Measurements from ENCODE around the gene CDT1. TPM values are rescaled to one million over a fixed set of nuclear protein-coding genes. Genes with fewer than 3 reads are reported as not detected.

CDT1 gene
- polyA plus RNA-seq, 1 experiment, result 1.2 TPM

DNA sequence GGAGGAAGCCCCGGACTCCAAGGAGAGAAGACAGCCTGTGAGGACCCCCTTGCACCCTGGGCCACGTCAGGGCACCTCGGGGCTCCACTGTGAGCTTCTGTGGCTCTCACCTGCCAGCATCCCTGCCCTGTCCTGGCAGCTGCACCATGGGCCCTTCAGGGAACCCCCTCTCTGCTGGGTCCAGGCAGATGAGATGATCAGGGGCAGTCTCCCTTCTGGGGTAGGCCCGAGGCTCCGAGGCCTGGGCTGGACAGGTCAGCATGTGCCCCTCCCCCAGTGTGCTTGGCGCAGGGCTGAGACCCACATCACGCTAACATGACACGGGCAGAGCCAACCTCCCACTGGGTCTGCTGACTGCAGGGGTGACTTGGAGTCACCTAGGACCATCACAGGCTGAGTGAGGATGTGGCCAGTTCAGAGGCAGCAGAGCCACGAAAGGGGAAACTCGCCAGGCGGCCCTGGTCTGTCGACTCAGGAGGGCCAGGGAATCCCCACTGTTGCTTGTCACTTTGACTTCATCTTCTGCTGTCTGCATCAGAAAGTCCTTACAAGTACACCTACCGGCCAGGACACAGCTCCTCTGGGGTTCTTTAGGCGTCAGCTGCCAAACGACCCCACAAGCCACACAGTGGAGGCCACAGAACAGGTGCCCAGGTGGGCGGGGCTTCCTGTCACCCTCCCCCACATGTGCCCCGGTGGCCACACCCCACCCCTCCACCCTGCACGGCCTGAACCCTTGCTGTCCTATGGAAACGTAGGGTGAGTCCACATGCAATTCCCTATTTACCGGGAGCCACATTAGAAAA is 50.9 kb downstream of the CDT1 start:
- Histone ChIP-seq H3K4me3 (ENCODE audit: low read depth, low read length) (no peak overlapping the region), H3K27ac (ENCODE audit: low read depth, low read length) (no peak overlapping the region), H3K9me3 (ENCODE audit: control insufficient read depth, insufficient read depth, low read length) (no peaks in the 10 kb centered on the region; the same call in 1 of the 2 replicates), H3K27me3 (ENCODE audit: control insufficient read depth, insufficient read depth, low read length) (no peaks in the 10 kb centered on the region)
- TF ChIP-seq, protein P1, sequence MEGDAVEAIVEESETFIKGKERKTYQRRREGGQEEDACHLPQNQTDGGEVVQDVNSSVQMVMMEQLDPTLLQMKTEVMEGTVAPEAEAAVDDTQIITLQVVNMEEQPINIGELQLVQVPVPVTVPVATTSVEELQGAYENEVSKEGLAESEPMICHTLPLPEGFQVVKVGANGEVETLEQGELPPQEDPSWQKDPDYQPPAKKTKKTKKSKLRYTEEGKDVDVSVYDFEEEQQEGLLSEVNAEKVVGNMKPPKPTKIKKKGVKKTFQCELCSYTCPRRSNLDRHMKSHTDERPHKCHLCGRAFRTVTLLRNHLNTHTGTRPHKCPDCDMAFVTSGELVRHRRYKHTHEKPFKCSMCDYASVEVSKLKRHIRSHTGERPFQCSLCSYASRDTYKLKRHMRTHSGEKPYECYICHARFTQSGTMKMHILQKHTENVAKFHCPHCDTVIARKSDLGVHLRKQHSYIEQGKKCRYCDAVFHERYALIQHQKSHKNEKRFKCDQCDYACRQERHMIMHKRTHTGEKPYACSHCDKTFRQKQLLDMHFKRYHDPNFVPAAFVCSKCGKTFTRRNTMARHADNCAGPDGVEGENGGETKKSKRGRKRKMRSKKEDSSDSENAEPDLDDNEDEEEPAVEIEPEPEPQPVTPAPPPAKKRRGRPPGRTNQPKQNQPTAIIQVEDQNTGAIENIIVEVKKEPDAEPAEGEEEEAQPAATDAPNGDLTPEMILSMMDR (IDR thresholded peaks at IDR 0.05; ENCODE audit: low read depth, low read length), result no peak
- ChIA-PET POLR2A (interaction anchor here (0.6 kb wide), 1 partner anchor 406 kb away, joined by 3 read pairs; no protein-coding TSS in a partner anchor), CTCF (interaction anchor here (2.3 kb wide), 1 partner anchor 117 kb away, joined by 19 read pairs; no protein-coding TSS in a partner anchor)
- DNase-seq (ENCODE audit: low read depth, low spot score), result no peak

DNA sequence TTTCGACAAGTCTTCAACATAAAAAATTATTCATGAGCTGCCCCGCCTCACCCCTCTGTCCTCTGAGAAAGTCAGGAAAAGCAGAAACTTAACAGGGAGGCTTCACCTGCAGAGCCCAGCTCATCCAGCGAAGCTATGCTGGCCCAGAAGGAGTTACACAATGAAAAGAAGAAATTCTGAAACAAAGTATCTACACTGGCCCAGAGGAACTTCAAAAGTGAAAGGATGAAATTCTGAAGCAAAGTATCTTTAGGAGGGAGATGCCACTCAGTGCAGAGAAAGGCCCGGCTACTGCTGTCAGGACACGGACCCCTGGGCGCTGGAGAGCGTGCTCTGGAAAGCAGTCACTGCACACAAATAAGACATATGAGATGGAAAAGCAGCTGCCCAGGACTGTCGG is 51.6 kb downstream of the CDT1 start:
- no peak overlapping the region for H3K4me3 ChIP-seq (ENCODE audit: low read depth, low read length)
- CTCF ChIA-PET, result no interaction called here
- H3K9me3 ChIP-seq (ENCODE audit: control insufficient read depth, insufficient read depth, low read length), result no peaks in the 10 kb centered on the region; the same call in 1 of the 2 replicates
- TF ChIP-seq, protein P1 (IDR thresholded peaks at IDR 0.05; ENCODE audit: low read depth, low read length), result no peak
- no peaks in the 10 kb centered on the region for H3K27me3 ChIP-seq (ENCODE audit: control insufficient read depth, insufficient read depth, low read length)
- DNase-seq (ENCODE audit: low read depth, low spot score), result no peak
- POLR2A ChIA-PET, result no interaction called here
- H3K27ac ChIP-seq (ENCODE audit: low read depth, low read length), result no peak overlapping the region

DNA sequence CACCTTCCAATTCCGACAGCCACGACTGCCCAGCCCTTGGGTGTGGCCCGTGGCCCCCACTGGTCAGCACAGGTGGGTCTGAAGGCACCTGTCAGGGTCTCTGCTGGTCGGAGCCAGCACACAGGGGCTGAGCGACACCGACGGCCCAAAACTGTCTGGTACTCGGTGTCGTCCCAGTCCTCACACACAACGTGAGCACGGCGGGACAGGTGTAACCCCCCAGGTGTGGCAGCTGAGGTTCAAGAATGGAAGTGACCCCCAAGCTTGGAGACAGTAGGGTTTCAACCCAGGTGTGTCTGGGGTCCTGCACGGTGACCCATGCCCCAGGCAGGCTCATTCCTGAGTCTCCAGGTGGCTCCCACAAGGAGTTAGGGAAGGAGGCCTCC is 52.1 kb downstream of the CDT1 start:
- Histone ChIP-seq H3K4me3 (ENCODE audit: low read depth, low read length) (peak overlapping the region; percentile 74), H3K27ac (ENCODE audit: low read depth, low read length) (no peak overlapping the region), H3K27me3 (ENCODE audit: control insufficient read depth, insufficient read depth, low read length) (no peaks in the 10 kb centered on the region), H3K9me3 (ENCODE audit: control insufficient read depth, insufficient read depth, low read length) (no peaks in the 10 kb centered on the region; the same call in 1 of the 2 replicates)
- TF ChIP-seq, protein P1 (IDR thresholded peaks at IDR 0.05; ENCODE audit: low read depth, low read length), result no peak
- CTCF ChIA-PET, result no interaction called here
- POLR2A ChIA-PET, result no interaction called here
- DNase-seq (ENCODE audit: low read depth, low spot score), result no peak

DNA sequence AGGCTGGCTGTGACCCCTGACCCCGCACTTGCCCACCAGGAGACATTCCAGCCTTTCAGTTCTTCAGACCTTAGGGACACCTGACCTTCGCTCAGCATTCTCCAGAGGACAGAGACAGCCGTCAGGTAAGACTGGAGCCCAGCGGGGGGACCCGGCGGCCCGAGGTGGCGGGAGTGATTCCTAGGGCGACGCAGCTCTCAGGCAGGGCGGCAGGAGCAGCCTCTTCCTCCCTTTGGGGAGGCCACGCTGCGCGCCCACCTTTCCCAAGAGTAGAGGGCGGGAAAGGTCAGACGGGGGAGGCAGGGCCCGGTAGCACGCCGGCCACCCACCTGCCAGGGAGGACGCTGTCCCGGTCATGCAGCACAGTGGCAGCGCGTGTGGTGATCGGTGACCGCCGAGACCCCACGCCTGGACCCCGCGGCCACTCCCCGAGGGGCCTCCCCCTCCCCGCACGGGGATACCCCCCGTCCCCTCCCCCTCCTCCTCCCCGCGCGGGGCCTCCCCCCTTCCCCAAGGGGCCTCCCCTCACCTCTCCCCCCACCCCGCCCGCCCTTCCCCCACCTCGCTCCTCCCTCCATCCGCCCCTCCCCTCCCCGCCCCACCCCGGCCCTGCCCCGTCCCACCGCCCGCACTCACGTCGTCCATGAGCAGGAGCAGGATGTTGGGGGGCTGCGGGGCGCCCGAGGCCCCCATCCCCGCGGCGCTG is 52.7 kb downstream of the CDT1 start:
- H3K27me3 ChIP-seq (ENCODE audit: control insufficient read depth, insufficient read depth, low read length), result no peaks in the 10 kb centered on the region
- H3K4me3 ChIP-seq (ENCODE audit: low read depth, low read length), result peak overlapping the region; percentile 74
- POLR2A ChIA-PET, result interaction anchor here (0.7 to 1.0 kb wide), 3 partner anchors 9 to 44 kb away, joined by 3 to 4 read pairs (median 3); partner anchors contain the start of gene APRT
- H3K27ac ChIP-seq (ENCODE audit: low read depth, low read length), result no peak overlapping the region
- TF ChIP-seq, protein P1 (IDR thresholded peaks at IDR 0.05; ENCODE audit: low read depth, low read length), result no peak
- CTCF ChIA-PET, result interaction anchor here (1.2 to 1.5 kb wide), 2 partner anchors 37 to 315 kb away, joined by 3 to 4 read pairs; no protein-coding TSS in a partner anchor
- DNase-seq (ENCODE audit: low read depth, low spot score), result no peak
- H3K9me3 ChIP-seq (ENCODE audit: control insufficient read depth, insufficient read depth, low read length), result no peaks in the 10 kb centered on the region; the same call in 1 of the 2 replicates

Measured in AG04450 (cell line).